Right lobe of liver (tissue), 6 donors: ENCODE results near the gene ANKRD33B. TPM values are rescaled to one million over a fixed set of nuclear protein-coding genes. Genes with fewer than 3 reads are reported as not detected.

Source experiments
- ATAC-seq, 4 donors: fragments of 200-7000 bp; cut with Tn5 transposase; one replicate each; pipeline ENCODE4 v1.9.1; 2020; ENCODE audit warnings: mild to moderate bottlenecking in 4 of 4, moderate library complexity in 4 of 4
- DNase-seq, 3 donors: peaks; one replicate each; pipeline ENCODE4 v3.0.0-alpha.2; 2020
- H3K27ac ChIP-seq, 3 donors: fragments of 200-600 bp; one replicate each; pipeline ENCODE4 v1.8.0; 2022
- H3K27me3 ChIP-seq, 2 donors: fragments of 200-600 bp; one replicate each; pipeline ENCODE4 v1.8.0; 2022
- H3K36me3 ChIP-seq, 4 donors: fragments of 200-600 bp; sonication (generic) in 1 of 4; one replicate each; pipeline versions ENCODE4 v1.5.1 to v1.8.0; 2017 to 2022; ENCODE audit warnings: control low read depth in 1 of 4
- H3K4me1 ChIP-seq, 4 donors: fragments of 200-600 bp; sonication (generic) in 1 of 4; one replicate each; pipeline versions ENCODE4 v1.5.1 to v1.8.0; 2017 to 2022; ENCODE audit warnings: control low read depth in 1 of 4
- H3K4me3 ChIP-seq, 3 donors: fragments of 200-600 bp; one replicate each; pipeline ENCODE4 v1.8.0; 2022
- H3K9me3 ChIP-seq, 4 donors: fragments of 200-600 bp; sonication (generic) in 1 of 4; one replicate each; pipeline versions ENCODE4 v1.5.1 to v1.8.0; 2017 to 2022; ENCODE audit warnings: control low read depth in 1 of 4
- CTCF ChIP-seq, 4 donors: fragments of 200-600 bp in 3 of 4; fragments of 450-650 bp in 1 of 4; IDR thresholded peaks; one replicate each; pipeline versions ENCODE4 v1.5.1 to v1.8.0; 2016 to 2022; ENCODE audit warnings: antibody characterized with exemption in 4 of 4, mild to moderate bottlenecking in 2 of 4
- POLR2A ChIP-seq: fragments of 450-650 bp; IDR thresholded peaks from one replicate; pipeline ENCODE4 v1.6.1; 2017; ENCODE audit warnings: antibody characterized with exemption, mild to moderate bottlenecking
- WGBS: methylation state at CpG from one replicate; pipeline ENCODE4 v1.1.6; 2018; ENCODE audit warnings: low coverage, low lambda C conversion rate; ENCODE audit not compliant: insufficient coverage; ENCODE audit errors: missing lambda C conversion rate; 5-methylcytosine and 5-hydroxymethylcytosine counted together
- intact Hi-C, 2 donors: fragments of 100-400 bp; cut with DNase I; formaldehyde crosslinking; loops; one replicate each; pipeline versions ENCODE4 v1.11.2 to v1.14.1; 2022
- total RNA-seq, 6 experiments: library from RNA; depleted of rRNA in 2 of 6; stranded (reverse); fragments of >200 nt in 2 of 6; fragmentation: NEBNext Ultra II Directional in 3 of 6; extraction: Animal tissue kit (Norgen Biotek cat#: 25700) in 3 of 6; gene quantifications; one replicate each; pipeline versions ENCODE4 v1.1.0 to v1.2.4, GENCODE V29; 2016 to 2023
- donor health status: DM: no; HTN: yes; CAD: no.
- donor health status: DM: no; HTN: no; CAD: no.
- donor health status: DM: no; HTN: no; CAD: no.
- donor health status: DM: no; HTN: yes; CAD: no.
- donor health status: DM: no; HTN: yes; CAD: no.

The ANKRD33B gene
- total RNA-seq, 6 experiments from 2014 or later = 0.16 to 1.3 (median 0.29) TPM

GRCh38 chr5:10536511-10536910, 27.4 kb upstream of the ANKRD33B start:
- H3K27ac ChIP-seq = no peak overlapping the region

GRCh38 chr5:10536931-10537579, 26.8 kb upstream of the ANKRD33B start:
- no peaks in the 10 kb centered on the region for H3K9me3 ChIP-seq
- no peak for TF ChIP-seq CTCF (IDR thresholded peaks at IDR 0.05)
- no peak for TF ChIP-seq POLR2A
- H3K4me3 ChIP-seq = no peak overlapping the region
- intact Hi-C loops = no loop called here
- no peak for DNase-seq
- H3K27ac ChIP-seq = no peak overlapping the region
- no peaks in the 10 kb centered on the region for H3K36me3 ChIP-seq
- H3K4me1 ChIP-seq = no peaks in the 10 kb centered on the region
- peak in 2 of 4 donors; percentile 20 to 23 for ATAC-seq
- 10% methylated on average over 13 of the region's 13 CpGs for WGBS
- no peaks in the 10 kb centered on the region for H3K27me3 ChIP-seq

More at GRCh38 chr5:10536511-10536910, 27.4 kb upstream of the ANKRD33B start:
- WGBS = 64% methylated on average over 3 of the region's 3 CpGs
- intact Hi-C loops = no loop called here
- Histone ChIP-seq H3K36me3 (no peaks in the 10 kb centered on the region), H3K27me3 (no peaks in the 10 kb centered on the region), H3K4me3 (no peak overlapping the region), H3K4me1 (no peaks in the 10 kb centered on the region), H3K9me3 (no peaks in the 10 kb centered on the region)
- DNase-seq (no peak), ATAC-seq (no peak)
- TF ChIP-seq CTCF (IDR thresholded peaks at IDR 0.05) = no peak
- no peak for TF ChIP-seq POLR2A

GRCh38 chr5:10537624-10538023, 26.2 kb upstream of the ANKRD33B start:
- peak in 3 of 4 donors; percentile 10 to 31 (median 25) for ATAC-seq
- Histone ChIP-seq H3K4me1 (no peaks in the 10 kb centered on the region), H3K9me3 (no peaks in the 10 kb centered on the region), H3K36me3 (no peaks in the 10 kb centered on the region), H3K27ac (no peak overlapping the region), H3K27me3 (no peaks in the 10 kb centered on the region), H3K4me3 (no peak overlapping the region)
- 46% methylated on average over 3 of the region's 4 CpGs for WGBS
- intact Hi-C loops = no loop called here
- DNase-seq = no peak
- no peak for TF ChIP-seq POLR2A
- no peak for TF ChIP-seq CTCF (IDR thresholded peaks at IDR 0.05)

GRCh38 chr5:10538103-10538788, 25.6 kb upstream of the ANKRD33B start:
- H3K9me3 ChIP-seq = no peaks in the 10 kb centered on the region
- no peaks in the 10 kb centered on the region for H3K4me1 ChIP-seq
- ATAC-seq = no peak
- WGBS = 61% methylated on average over 8 of the region's 14 CpGs
- H3K27ac ChIP-seq = no peak overlapping the region
- DNase-seq = no peak
- no peak overlapping the region for H3K4me3 ChIP-seq
- TF ChIP-seq CTCF (IDR thresholded peaks at IDR 0.05) = no peak
- no peaks in the 10 kb centered on the region for H3K36me3 ChIP-seq
- intact Hi-C loops = no loop called here
- no peaks in the 10 kb centered on the region for H3K27me3 ChIP-seq
